Esophagus muscularis mucosa (tissue), 4 donors: ENCODE results near the gene DYNC1LI2. TPM values are rescaled to one million over a fixed set of nuclear protein-coding genes. Genes with fewer than 3 reads are reported as not detected.

ENCODE experiments used
- DNase-seq: peaks from one replicate; pipeline ENCODE4 v3.0.0-alpha.2; 2017; ENCODE audit errors: extremely low spot score
- H3K27ac ChIP-seq, 4 donors: fragments of 200-600 bp; sonication (generic); replicated peaks in 1 of 4; 1 replicate in 3 of 4; 2 replicates in 1 of 4; pipeline ENCODE4 v1.5.1; 2016 to 2019; ENCODE audit warnings: mild to moderate bottlenecking in 1 of 4
- H3K27me3 ChIP-seq, 4 donors: fragments of 200-600 bp; sonication (generic); one replicate each; pipeline versions ENCODE4 v1.5.1 to v1.6.0; 2016 to 2019
- H3K36me3 ChIP-seq, 4 donors: fragments of 200-600 bp; sonication (generic); one replicate each; pipeline ENCODE4 v1.5.1; 2016 to 2019
- H3K4me1 ChIP-seq, 4 donors: fragments of 200-600 bp; sonication (generic); one replicate each; pipeline ENCODE4 v1.5.1; 2016 to 2019
- H3K4me3 ChIP-seq, 4 donors: fragments of 200-600 bp; sonication (generic); 1 replicate in 2 of 4; 2 replicates in 2 of 4; pipeline ENCODE4 v1.5.1; 2016 to 2019; ENCODE audit warnings: mild to moderate bottlenecking in 4 of 4, moderate library complexity in 1 of 4
- H3K9me3 ChIP-seq, 4 donors: fragments of 200-600 bp; sonication (generic); 1 replicate in 3 of 4; 2 replicates in 1 of 4; pipeline ENCODE4 v1.5.1; 2016 to 2019
- CTCF ChIP-seq, 3 experiments: fragments of 200-600 bp in 2 of 3; fragments of 450-650 bp in 1 of 3; sonication (generic) in 2 of 3; IDR thresholded peaks; one replicate each; pipeline ENCODE4 v1.5.1; 2017 to 2019; ENCODE audit warnings: antibody characterized with exemption in 3 of 3, mild to moderate bottlenecking in 2 of 3, moderate library complexity in 1 of 3
- EP300 ChIP-seq: sonication (generic); formaldehyde crosslinking; IDR thresholded peaks from one replicate; pipeline ENCODE4 v1.6.1; 2017; ENCODE audit warnings: antibody characterized with exemption
- POLR2A ChIP-seq: fragments of 450-650 bp; IDR thresholded peaks from one replicate; pipeline ENCODE4 v1.6.1; 2017; ENCODE audit warnings: antibody characterized with exemption, moderate library complexity, mild to moderate bottlenecking, low read depth
- POLR2AphosphoS5 ChIP-seq, 2 donors: sonication (generic); formaldehyde crosslinking; IDR thresholded peaks; one replicate each; pipeline ENCODE4 v1.6.1; 2017; ENCODE audit warnings: antibody characterized with exemption in 2 of 2
- WGBS: methylation state at CpG from one replicate; pipeline ENCODE4 v1.1.5; 2018; 5-methylcytosine and 5-hydroxymethylcytosine counted together
- intact Hi-C: fragments of 100-400 bp; cut with DNase I; formaldehyde crosslinking; loops from one replicate; pipeline ENCODE4 v1.15.1; 2023
- total RNA-seq, 4 donors: library from RNA; depleted of rRNA; stranded (reverse); fragments of >200 nt; gene quantifications; one replicate each; pipeline versions ENCODE4 v1.1.0 to v1.2.1, GENCODE V29; 2016

The DYNC1LI2 gene
- total RNA-seq, 4 donors from 2014 or later = 167 to 203 (median 186) TPM

GRCh38 chr16:66701026-66701425 is 50.4 kb downstream of the DYNC1LI2 start:
- Histone ChIP-seq H3K4me1 (peaks cover 15 to 32% (median 28%) of the 10 kb centered on the region in 4 donors), H3K4me3 (no peak overlapping the region), H3K27me3 (no peaks in the 10 kb centered on the region), H3K27ac (no peak overlapping the region), H3K36me3 (no peaks in the 10 kb centered on the region), H3K9me3 (no peaks in the 10 kb centered on the region)
- intact Hi-C loops = no loop called here
- TF ChIP-seq EP300 (no peak), POLR2A (no peak), CTCF (IDR thresholded peaks at IDR 0.05) (no peak), POLR2AphosphoS5 (IDR thresholded peaks at IDR 0.05) (no peak)
- 87% methylated on average over 2 of the region's 2 CpGs for WGBS
- DNase-seq = no peak

- Histone ChIP-seq H3K27ac (no peak overlapping the region), H3K4me1 (peaks cover 20 to 38% (median 33%) of the 10 kb centered on the region in 4 donors), H3K27me3 (no peaks in the 10 kb centered on the region), H3K4me3 (no peak overlapping the region), H3K9me3 (no peaks in the 10 kb centered on the region), H3K36me3 (no peaks in the 10 kb centered on the region)
- intact Hi-C loops = loop anchor here (5.0 kb wide), 1 partner anchor 52 kb away; the partner anchor contains the start of gene DYNC1LI2
- TF ChIP-seq POLR2A (no peak), CTCF (IDR thresholded peaks at IDR 0.05) (no peak), POLR2AphosphoS5 (IDR thresholded peaks at IDR 0.05) (no peak), EP300 (no peak)
- 79% methylated on average over 1 of the region's 1 CpG for whole genome bisulfite sequencing
- no peak for DNase-seq
Observed at GRCh38 chr16:66699898-66700297, 51.5 kb downstream of the DYNC1LI2 start.

GRCh38 chr16:66698046-66698445 is 53.4 kb downstream of the DYNC1LI2 start:
- intact Hi-C loops = loop anchor here (5.0 kb wide), 1 partner anchor 54 kb away; the partner anchor contains the start of gene DYNC1LI2
- DNase-seq = no peak
- TF ChIP-seq EP300 (no peak), POLR2A (no peak), POLR2AphosphoS5 (IDR thresholded peaks at IDR 0.05) (no peak), CTCF (IDR thresholded peaks at IDR 0.05) (no peak)
- Histone ChIP-seq H3K27me3 (no peaks in the 10 kb centered on the region), H3K4me3 (no peak overlapping the region), H3K9me3 (no peaks in the 10 kb centered on the region), H3K27ac (no peak overlapping the region), H3K4me1 (peaks cover 18 to 34% (median 27%) of the 10 kb centered on the region in 4 donors), H3K36me3 (no peaks in the 10 kb centered on the region)
- WGBS = 86% methylated on average over 7 of the region's 7 CpGs

GRCh38 chr16:66696669-66697630 is 54.5 kb downstream of the DYNC1LI2 start, which contains the start of gene CMTM4:
TSS of gene CMTM4 (minus strand) at chr16:66696743. CDS start at chr16:66696525, 218 bp downstream.
- intact Hi-C loops = loop anchor here (5.0 kb wide), 1 partner anchor 55 kb away; the partner anchor contains the start of gene DYNC1LI2
- TF ChIP-seq POLR2AphosphoS5 (IDR thresholded peaks at IDR 0.05) (peak; percentile 57 to 71), CTCF (IDR thresholded peaks at IDR 0.05) (peak; percentile 7 to 40 (median 23)), POLR2A (no peak), EP300 (no peak)
- H3K4me1 ChIP-seq = peaks cover 17 to 30% (median 24%) of the 10 kb centered on the region in 4 donors
- no peak for DNase-seq
- 12% methylated on average over 30 of the region's 84 CpGs for WGBS
- peak within 1 kb of the TSS; percentile 67 to 93 (median 78) for H3K4me3 ChIP-seq
- peak within 1 kb of the TSS; percentile 76 to 83 (median 82) for H3K27ac ChIP-seq
- H3K27me3 ChIP-seq = no peaks in the 10 kb centered on the region
- H3K36me3 ChIP-seq = no peaks in the 10 kb centered on the region
- no peaks in the 10 kb centered on the region for H3K9me3 ChIP-seq
